Liver (tissue), 3 donors: Measurements from ENCODE around the gene SIGLEC14.

ENCODE experiments used
- CTCF ChIP-seq: fragments of 150-350 bp; IDR thresholded peaks from 2 replicates; pipeline ENCODE4 v1.5.1; 2017; ENCODE audit warnings: improper control_type of control experiment, low read depth, low read length; ENCODE audit not compliant: missing input control
- FOXA1 ChIP-seq: IDR thresholded peaks from 2 replicates; pipeline ENCODE4 v1.6.1; 2016; ENCODE audit warnings: antibody characterized with exemption
- MAX ChIP-seq: IDR thresholded peaks from 2 replicates; pipeline ENCODE4 v1.6.1; 2016; ENCODE audit warnings: antibody characterized with exemption
- RAD21 ChIP-seq, 2 donors: IDR thresholded peaks; 2 replicates each; pipeline ENCODE4 v1.6.1; 2016; ENCODE audit warnings: antibody characterized with exemption in 2 of 2, mild to moderate bottlenecking in 2 of 2
- TAF1 ChIP-seq: conservative IDR thresholded peaks from 2 replicates; pipeline ENCODE4 v1.6.1; 2016; ENCODE audit warnings: antibody characterized with exemption, mild to moderate bottlenecking
- YY1 ChIP-seq: IDR thresholded peaks from 2 replicates; pipeline ENCODE4 v1.6.1; 2016; ENCODE audit warnings: antibody characterized with exemption, mild to moderate bottlenecking
- ZBTB33 ChIP-seq: IDR thresholded peaks from 2 replicates; pipeline ENCODE4 v1.6.1; 2016; ENCODE audit warnings: antibody characterized with exemption
- TF ChIP-seq, protein P1 (sequence below): IDR thresholded peaks from 2 replicates; pipeline ENCODE4 v1.6.1; 2016; ENCODE audit warnings: antibody characterized with exemption, mild to moderate bottlenecking
- donor health status: healthy.
- donor health status: healthy.

DNA sequence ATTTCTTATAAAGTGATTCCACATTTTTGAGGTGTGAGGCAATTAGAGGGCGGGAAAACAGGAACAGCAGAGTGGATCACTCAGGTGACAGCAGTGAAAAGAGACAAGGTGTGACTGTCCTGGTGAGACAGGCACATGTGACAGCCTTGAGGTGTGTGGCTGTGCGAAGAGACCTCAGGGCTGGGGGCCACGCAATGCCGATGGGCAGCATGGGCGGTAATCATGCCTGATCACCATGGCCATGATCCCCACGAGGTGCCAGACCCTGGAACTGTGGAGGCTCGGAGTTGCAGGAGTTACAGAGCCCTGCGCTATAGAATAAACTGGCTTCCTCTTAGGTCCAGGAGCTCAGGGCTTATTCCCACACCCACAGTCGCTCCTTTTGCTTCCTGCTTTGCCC, 48.5 kb upstream of the SIGLEC14 start:
- TF ChIP-seq CTCF = no peak
- no peak for TF ChIP-seq MAX
- TF ChIP-seq RAD21 (IDR thresholded peaks at IDR 0.05) = no peak
- TF ChIP-seq YY1 = no peak
- TF ChIP-seq FOXA1 = no peak
- TF ChIP-seq TAF1 = no peak
- no peak for TF ChIP-seq ZBTB33
- TF ChIP-seq, protein P1, sequence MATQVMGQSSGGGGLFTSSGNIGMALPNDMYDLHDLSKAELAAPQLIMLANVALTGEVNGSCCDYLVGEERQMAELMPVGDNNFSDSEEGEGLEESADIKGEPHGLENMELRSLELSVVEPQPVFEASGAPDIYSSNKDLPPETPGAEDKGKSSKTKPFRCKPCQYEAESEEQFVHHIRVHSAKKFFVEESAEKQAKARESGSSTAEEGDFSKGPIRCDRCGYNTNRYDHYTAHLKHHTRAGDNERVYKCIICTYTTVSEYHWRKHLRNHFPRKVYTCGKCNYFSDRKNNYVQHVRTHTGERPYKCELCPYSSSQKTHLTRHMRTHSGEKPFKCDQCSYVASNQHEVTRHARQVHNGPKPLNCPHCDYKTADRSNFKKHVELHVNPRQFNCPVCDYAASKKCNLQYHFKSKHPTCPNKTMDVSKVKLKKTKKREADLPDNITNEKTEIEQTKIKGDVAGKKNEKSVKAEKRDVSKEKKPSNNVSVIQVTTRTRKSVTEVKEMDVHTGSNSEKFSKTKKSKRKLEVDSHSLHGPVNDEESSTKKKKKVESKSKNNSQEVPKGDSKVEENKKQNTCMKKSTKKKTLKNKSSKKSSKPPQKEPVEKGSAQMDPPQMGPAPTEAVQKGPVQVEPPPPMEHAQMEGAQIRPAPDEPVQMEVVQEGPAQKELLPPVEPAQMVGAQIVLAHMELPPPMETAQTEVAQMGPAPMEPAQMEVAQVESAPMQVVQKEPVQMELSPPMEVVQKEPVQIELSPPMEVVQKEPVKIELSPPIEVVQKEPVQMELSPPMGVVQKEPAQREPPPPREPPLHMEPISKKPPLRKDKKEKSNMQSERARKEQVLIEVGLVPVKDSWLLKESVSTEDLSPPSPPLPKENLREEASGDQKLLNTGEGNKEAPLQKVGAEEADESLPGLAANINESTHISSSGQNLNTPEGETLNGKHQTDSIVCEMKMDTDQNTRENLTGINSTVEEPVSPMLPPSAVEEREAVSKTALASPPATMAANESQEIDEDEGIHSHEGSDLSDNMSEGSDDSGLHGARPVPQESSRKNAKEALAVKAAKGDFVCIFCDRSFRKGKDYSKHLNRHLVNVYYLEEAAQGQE = no peak
